Omental fat pad (tissue), 4 donors: ENCODE measurements around the gene ATP8B1. TPM values are rescaled to one million over a fixed set of nuclear protein-coding genes. Genes with fewer than 3 reads are reported as not detected.

Source experiments
- ATAC-seq: fragments of 150-250 bp; one replicate; pipeline ENCODE4 v1.9.1; 2016; ENCODE audit warnings: mild to moderate bottlenecking, moderate library complexity; ENCODE audit not compliant: low FRiP score
- DNase-seq: peaks from one replicate; pipeline ENCODE4 v3.0.0-alpha.2; 2019; ENCODE audit warnings: low spot score
- total RNA-seq, 4 donors: library from RNA; depleted of rRNA; stranded (reverse); fragments of >200 nt; gene quantifications; one replicate each; pipeline ENCODE4 v1.1.0, GENCODE V29; 2016
- TF ChIP-seq, protein P1 (sequence below), 3 donors: fragments of 450-650 bp; IDR thresholded peaks; one replicate each; pipeline ENCODE4 v1.5.1; 2016 to 2017; ENCODE audit warnings: antibody characterized with exemption in 3 of 3, mild to moderate bottlenecking in 3 of 3, moderate library complexity in 2 of 3

The ATP8B1 gene
- total RNA-seq, 4 donors from 2014 or later, result 6.3 to 21.8 (median 7.9) TPM

DNA sequence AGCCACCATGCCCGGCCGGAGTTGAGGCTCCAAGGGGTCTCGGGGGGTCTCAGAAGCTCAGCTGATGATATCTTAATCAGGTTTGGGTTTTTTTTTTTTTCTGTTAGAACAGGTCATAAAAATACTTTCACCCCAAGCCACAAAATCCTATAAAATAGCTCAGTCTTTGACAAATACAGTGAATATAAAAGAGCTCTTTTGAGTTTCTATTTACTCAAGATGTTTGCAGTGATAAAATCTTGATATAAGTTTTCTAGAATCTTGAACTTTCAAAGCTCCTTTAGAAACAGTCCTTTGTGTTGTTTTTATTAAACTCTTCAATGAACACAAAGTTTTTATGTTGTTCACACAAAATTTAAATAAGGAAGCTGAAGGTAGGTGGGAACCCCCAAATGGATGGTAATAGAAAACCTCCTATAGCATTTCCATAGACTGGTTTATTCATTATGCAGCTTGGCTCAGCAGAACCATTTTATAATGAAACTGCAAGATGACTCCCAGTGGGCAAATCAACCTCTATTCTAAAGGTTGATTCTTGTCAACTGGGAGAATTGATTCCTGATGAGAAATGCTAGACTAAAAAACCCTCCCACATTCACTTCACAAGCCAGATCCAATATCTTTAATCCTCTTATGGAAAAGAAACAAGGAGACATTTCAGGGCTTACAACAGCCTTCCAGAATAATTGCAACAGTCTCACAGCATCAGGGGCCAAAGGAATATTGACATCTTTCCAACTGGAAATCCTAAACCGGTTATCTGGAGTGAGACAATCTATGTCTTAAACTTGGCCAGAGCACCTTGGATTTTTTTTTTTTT, 167.9 kb downstream of the ATP8B1 start:
- TF ChIP-seq, protein P1, sequence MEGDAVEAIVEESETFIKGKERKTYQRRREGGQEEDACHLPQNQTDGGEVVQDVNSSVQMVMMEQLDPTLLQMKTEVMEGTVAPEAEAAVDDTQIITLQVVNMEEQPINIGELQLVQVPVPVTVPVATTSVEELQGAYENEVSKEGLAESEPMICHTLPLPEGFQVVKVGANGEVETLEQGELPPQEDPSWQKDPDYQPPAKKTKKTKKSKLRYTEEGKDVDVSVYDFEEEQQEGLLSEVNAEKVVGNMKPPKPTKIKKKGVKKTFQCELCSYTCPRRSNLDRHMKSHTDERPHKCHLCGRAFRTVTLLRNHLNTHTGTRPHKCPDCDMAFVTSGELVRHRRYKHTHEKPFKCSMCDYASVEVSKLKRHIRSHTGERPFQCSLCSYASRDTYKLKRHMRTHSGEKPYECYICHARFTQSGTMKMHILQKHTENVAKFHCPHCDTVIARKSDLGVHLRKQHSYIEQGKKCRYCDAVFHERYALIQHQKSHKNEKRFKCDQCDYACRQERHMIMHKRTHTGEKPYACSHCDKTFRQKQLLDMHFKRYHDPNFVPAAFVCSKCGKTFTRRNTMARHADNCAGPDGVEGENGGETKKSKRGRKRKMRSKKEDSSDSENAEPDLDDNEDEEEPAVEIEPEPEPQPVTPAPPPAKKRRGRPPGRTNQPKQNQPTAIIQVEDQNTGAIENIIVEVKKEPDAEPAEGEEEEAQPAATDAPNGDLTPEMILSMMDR (IDR thresholded peaks at IDR 0.05), result no peak
- no peak for ATAC-seq
- no peak for DNase-seq

DNA sequence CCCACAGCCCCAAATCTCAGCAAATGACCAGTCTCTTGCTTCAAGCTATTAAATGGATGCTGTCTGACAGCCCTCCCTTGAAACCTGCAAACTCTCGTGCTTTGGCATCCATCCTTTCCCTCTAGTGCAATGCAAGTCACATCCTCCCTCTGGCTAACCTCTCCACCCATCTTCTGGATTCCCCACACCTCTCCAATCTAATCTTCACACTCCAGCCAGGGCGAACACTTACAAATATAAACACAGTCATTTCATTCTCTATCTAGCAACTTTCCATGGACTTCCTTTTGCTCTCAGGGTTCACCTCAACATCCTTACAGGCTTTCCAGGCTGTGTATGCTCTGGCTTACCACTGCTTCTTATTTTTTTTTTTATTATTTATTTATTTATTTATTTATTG, 171.4 kb downstream of the ATP8B1 start:
- TF ChIP-seq, protein P1 (IDR thresholded peaks at IDR 0.05), result no peak
- no peak for ATAC-seq

DNA sequence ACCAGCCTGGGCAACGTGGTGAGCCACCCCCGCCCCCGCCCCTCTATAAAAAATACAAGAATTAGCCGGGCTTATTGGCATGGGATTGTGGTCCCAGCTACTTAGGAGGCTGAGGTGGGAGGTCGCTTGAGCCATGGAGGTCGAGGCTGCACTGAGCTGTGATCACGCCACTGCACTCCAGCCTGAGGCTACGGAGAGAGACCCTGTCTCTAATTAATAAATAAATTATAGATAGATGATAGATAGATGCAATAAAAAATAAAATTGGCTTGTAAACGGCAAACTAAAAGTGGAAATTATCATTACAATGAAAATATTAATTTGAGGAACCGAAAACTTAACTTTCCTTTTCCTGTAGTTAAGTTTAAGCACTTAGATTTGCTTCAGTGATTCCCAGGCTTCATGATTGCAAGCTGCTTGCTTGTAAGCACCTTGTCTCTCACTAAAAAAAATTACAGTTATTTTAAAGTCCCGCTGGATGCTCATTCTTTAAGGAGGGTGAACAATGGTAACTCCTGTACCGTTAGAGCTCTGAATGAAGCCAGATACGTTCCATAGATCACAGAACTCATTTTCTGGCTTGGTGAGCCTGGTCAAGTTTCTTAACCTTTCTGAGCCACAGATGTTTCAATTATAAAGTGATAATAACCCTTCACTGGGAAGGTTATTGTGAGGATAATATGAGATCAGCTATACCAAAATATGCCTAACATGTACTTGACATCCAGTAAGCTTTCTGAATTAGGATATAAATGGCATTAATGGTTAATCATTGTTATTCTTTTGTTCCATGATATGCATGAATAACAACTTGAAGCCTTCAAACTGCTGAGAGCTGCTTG, 172.1 kb downstream of the ATP8B1 start:
- ATAC-seq (no peak), DNase-seq (no peak)
- TF ChIP-seq, protein P1 (IDR thresholded peaks at IDR 0.05), result no peak

More for the DNA sequence above, 171.4 kb downstream of the ATP8B1 start:
- no peak for DNase-seq

DNA sequence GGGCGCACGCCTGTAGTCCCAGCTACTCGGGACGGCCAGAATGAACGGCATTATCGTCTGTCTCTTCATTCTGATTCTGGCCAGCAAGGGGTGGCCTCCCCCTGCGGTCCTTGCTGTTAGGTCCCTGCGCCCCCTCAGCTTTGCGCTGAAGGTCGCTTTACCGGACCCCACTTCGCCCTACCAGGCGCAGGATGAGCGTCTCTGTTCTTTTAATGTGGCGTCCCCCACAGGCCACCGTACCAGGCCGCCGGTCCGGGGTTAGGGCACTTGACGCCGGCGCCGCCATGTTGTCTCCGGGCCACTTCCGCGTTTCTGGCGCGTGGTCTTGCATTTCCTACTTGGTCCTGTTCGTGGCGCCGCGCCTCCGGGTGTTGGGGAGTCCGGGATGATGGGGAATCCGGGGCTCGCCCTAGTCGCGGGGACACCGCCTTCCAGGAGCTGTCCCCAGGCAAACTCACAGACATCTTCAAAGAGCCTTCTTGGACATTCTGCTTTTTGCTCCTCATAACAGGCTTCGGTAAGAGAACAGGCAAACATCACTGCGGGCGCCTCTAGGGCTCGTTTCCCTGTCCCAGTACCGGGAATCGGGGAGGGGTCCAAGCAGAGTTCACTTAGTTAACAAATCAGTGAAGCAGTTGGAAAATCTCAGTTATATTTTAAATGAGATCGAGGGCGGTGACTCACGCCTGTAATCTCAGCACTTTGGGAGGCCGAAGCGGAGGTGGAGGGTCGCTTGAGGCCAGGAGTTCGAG, 172.9 kb downstream of the ATP8B1 start:
- ATAC-seq (peak; percentile 99), DNase-seq (peak; percentile 91)
- TF ChIP-seq, protein P1 (IDR thresholded peaks at IDR 0.05), result no peak

DNA sequence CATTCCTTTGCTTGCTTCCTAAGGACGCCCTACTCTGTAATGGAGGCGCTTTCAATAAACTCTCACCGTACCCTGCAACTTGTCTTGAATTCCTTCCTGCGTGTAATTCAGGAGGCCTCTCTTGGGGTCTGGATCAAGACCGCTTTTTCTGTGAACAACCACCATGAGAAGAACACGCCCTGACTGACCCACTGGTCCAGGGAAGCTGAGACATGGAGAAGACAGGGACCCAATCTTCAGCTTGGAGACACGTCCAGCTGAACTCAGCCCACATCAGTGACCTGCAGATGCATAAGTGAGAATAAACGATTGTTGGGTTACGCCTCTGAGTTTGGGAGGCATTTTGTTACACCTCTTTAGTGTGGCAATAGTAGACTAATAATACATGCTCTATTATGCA, 173.7 kb downstream of the ATP8B1 start:
- TF ChIP-seq, protein P1 (IDR thresholded peaks at IDR 0.05), result no peak
- DNase-seq (no peak), ATAC-seq (no peak)

DNA sequence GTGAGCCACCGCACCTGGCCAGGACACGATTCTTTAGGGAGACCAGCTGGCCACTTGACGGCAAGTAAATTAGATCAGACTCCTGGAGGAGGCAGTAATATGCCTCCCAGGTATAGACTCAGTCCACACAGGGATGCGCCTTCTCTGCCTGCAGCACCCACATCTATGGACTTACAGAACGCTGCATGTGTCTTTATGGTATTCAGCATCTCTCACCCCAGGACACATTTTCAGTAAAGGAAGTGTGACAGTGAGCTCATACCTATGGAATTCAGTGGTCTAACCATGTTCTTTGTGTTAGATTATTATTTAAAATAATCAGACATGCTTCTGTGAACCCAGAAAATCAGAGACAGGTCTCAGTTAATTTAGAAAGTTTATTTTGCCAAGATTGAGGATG, 175.6 kb downstream of the ATP8B1 start:
- TF ChIP-seq, protein P1 (IDR thresholded peaks at IDR 0.05), result no peak
- ATAC-seq (no peak), DNase-seq (no peak)
